T-helper 1 cell treated with Interleukin-12 subunit alpha and Interleukin-12 subunit beta and Interleukin-4 antibody, amounts not matched to agents 30 ng/mL and 1 ng/mL, for 36 hours (primary cell): Measurements from ENCODE around the gene ZNF488. TPM values are rescaled to one million over a fixed set of nuclear protein-coding genes. Genes with fewer than 3 reads are reported as not detected.

Experiments used
- total RNA-seq: library from RNA; stranded (reverse); gene quantifications from 2 replicates; pipeline ENCODE4 v1.2.3, GENCODE V29; 2022

ZNF488 gene
- total RNA-seq, 1 donor from 2014 or later, result not detected

Other genes starting within 250 kb of the ZNF488 start
- not detected in 2 replicates for gene GDF10, start 84.1 kb downstream of the ZNF488 start, total RNA-seq
- not detected in 2 replicates for gene GDF2, start 61.8 kb downstream of the ZNF488 start, total RNA-seq
- not detected in 2 replicates for gene RBP3, start 35.9 kb downstream of the ZNF488 start, total RNA-seq
- gene ANXA8, start 99.8 kb upstream of the ZNF488 start, total RNA-seq, result 0.32 and 0.66 TPM in 2 replicates
- not detected in 2 replicates for gene FAM25G, start 107.4 kb upstream of the ZNF488 start, total RNA-seq
- gene AGAP9, start 139.3 kb upstream of the ZNF488 start, total RNA-seq, result 10.3 and 11.8 TPM in 2 replicates